ENCODE data around the gene SLC43A1. TPM values are rescaled to one million over a fixed set of nuclear protein-coding genes. Genes with fewer than 3 reads are reported as not detected.

SLC43A1 gene
- total and polyA plus RNA-seq, 12 donors: 3.4 to 16.5 (median 5.0) TPM

GRCh38 chr11:57440744-57441414 is 74.6 kb downstream of the SLC43A1 start:
- no peak for ATAC-seq
- H3K27me3 ChIP-seq: peaks cover 0 to 4% (median 0%) of the 10 kb centered on the region in 7 donors
- H3K27ac ChIP-seq: no peak overlapping the region
- H3K4me1 ChIP-seq: no peaks in the 10 kb centered on the region
- no peak for TF ChIP-seq CTCF (IDR thresholded peaks at IDR 0.05)
- no peaks in the 10 kb centered on the region for H3K36me3 ChIP-seq
- intact Hi-C loops (cut with DNase I): no loop called here
- no peak for DNase-seq
- 90 to 95% methylated on average over 4 of the region's 4 CpGs for WGBS, 2 donors
- no peak overlapping the region for H3K4me3 ChIP-seq
- no peaks in the 10 kb centered on the region for H3K9me3 ChIP-seq

GRCh38 chr11:57439786-57440185 is 75.7 kb downstream of the SLC43A1 start:
- no peaks in the 10 kb centered on the region for H3K36me3 ChIP-seq
- H3K9me3 ChIP-seq: no peaks in the 10 kb centered on the region
- intact Hi-C loops (cut with DNase I): no loop called here
- no peaks in the 10 kb centered on the region for H3K27me3 ChIP-seq
- no peak for ATAC-seq
- H3K4me1 ChIP-seq: peaks cover 0 to 6% (median 0%) of the 10 kb centered on the region in 9 donors
- H3K27ac ChIP-seq: no peak overlapping the region
- 77 to 92% methylated on average over 6 of the region's 6 CpGs for WGBS, 2 donors
- DNase-seq: no peak
- no peak overlapping the region for H3K4me3 ChIP-seq
- no peak for TF ChIP-seq CTCF (IDR thresholded peaks at IDR 0.05)

- Histone ChIP-seq H3K27ac (no peak overlapping the region), H3K36me3 (no peaks in the 10 kb centered on the region), H3K4me3 (no peak overlapping the region), H3K9me3 (no peaks in the 10 kb centered on the region), H3K27me3 (no peaks in the 10 kb centered on the region), H3K4me1 (peaks cover 0 to 18% (median 0%) of the 10 kb centered on the region in 9 donors)
- TF ChIP-seq CTCF (IDR thresholded peaks at IDR 0.05): no peak
- DNase-seq (no peak), ATAC-seq (no peak)
- 90 to 92% methylated on average over 12 of the region's 12 CpGs for WGBS, 2 donors
- intact Hi-C loops (cut with DNase I): no loop called here
Measured at GRCh38 chr11:57438345-57439285, 76.9 kb downstream of the SLC43A1 start.

- no peak for TF ChIP-seq CTCF (IDR thresholded peaks at IDR 0.05)
- no peak for DNase-seq
- Histone ChIP-seq H3K27ac (no peak overlapping the region), H3K9me3 (no peaks in the 10 kb centered on the region), H3K36me3 (no peaks in the 10 kb centered on the region), H3K4me3 (no peak overlapping the region), H3K4me1 (peaks cover 0 to 38% (median 0%) of the 10 kb centered on the region in 9 donors), H3K27me3 (no peaks in the 10 kb centered on the region)
- WGBS, 2 donors: 87 to 88% methylated on average over 7 of the region's 7 CpGs
- intact Hi-C loops (cut with DNase I): no loop called here
- ATAC-seq: no peak
Measured at GRCh38 chr11:57436031-57436430, 79.5 kb downstream of the SLC43A1 start.
